ENCODE data around the gene MAPRE3.

The MAPRE3 gene

DNA sequence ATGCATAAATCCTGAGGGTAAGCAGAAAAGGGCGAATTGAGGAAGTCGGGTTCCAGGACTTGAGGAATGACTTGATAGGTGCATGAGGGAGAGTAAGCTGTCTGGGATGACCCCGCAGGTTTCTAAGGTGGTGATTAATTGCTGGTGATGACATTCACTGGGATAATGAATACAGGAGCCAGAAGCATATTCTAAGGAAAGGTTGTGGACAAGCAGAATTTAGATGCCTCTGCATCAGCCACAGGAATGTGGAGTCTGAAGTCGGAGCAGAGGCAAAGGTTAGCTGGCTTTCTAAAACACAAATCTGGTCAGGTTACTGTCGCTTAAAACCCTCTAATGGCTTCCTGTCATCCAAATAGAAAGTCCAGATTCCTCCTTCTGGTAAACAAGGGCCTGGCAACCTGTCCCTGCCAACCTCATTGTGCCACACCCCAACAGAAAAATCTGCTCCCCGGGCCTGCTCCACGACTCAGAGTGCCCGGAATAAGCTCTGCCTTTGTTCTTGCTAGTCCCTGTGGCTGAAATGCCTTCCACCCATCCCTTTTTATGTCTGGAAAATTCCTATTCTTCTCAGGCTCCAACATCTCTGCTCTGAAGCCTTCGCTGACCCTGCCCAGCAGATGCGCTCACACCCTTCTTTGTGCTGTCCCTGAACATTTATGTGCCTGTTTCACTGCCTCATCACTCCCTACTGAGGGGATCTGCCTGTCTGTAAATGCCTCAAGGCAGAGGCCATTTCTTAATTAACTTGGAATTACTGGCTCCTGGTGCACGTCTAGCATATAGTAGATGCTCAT, 51.0 kb downstream of the MAPRE3 start:
- Histone ChIP-seq H3K36me3 (peaks cover 46% of the 10 kb centered on the region), H3K4me3 (no peak overlapping the region), H3K4me2 (no peak overlapping the region), H3K9ac (no peak overlapping the region), H3K27ac (no peak overlapping the region), H3K4me1 (no peaks in the 10 kb centered on the region), H3K27me3 (no peaks in the 10 kb centered on the region), H3K9me3 (no peaks in the 10 kb centered on the region), H4K20me1 (peaks cover 28% of the 10 kb centered on the region)
- TF ChIP-seq Cebpa-rat (IDR thresholded peaks at IDR 0.05), result no peak

GRCh38 chr2:27023740-27024139, 53.3 kb downstream of the MAPRE3 start:
- Histone ChIP-seq H3K9ac (no peak overlapping the region), H3K4me2 (no peak overlapping the region), H3K4me3 (no peak overlapping the region), H3K9me3 (no peaks in the 10 kb centered on the region), H3K36me3 (peaks cover 63% of the 10 kb centered on the region), H4K20me1 (peaks cover 34% of the 10 kb centered on the region), H3K4me1 (no peaks in the 10 kb centered on the region), H3K27me3 (no peaks in the 10 kb centered on the region), H3K27ac (no peak overlapping the region)
- no peak for TF ChIP-seq Cebpa-rat (IDR thresholded peaks at IDR 0.05)

- H3K4me2 ChIP-seq, result no peak overlapping the region
- H3K4me3 ChIP-seq, result no peak overlapping the region
- no peaks in the 10 kb centered on the region for H3K27me3 ChIP-seq
- no peak overlapping the region for H3K9ac ChIP-seq
- no peak for TF ChIP-seq Cebpa-rat (IDR thresholded peaks at IDR 0.05)
- H3K27ac ChIP-seq, result no peak overlapping the region
- H3K4me1 ChIP-seq, result no peaks in the 10 kb centered on the region
- H3K36me3 ChIP-seq, result peaks cover 63% of the 10 kb centered on the region
- peaks cover 35% of the 10 kb centered on the region for H4K20me1 ChIP-seq
- no peaks in the 10 kb centered on the region for H3K9me3 ChIP-seq
Observed at GRCh38 chr2:27024188-27024587, 53.8 kb downstream of the MAPRE3 start.

DNA sequence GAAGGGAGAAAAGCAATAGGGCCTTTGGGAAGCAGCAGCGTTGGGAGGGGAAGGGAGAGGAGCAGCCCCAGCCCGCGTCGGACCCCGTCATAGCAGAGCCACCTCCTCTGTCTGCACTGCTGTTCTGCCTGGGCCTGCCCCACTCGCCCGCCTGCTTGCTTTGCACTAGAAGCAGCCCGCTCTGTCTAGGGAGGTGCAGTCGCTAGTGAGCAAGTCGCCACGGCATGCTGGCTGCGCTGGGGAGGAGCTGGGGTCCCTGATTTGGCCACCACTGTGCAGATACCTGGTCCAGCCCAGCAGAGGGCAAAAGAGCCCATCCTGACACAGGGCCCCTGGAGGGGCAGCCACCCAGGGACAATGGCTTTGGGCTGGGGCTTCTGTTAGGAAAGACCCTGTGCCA, 54.4 kb downstream of the MAPRE3 start:
- Histone ChIP-seq H3K4me1 (no peaks in the 10 kb centered on the region), H3K36me3 (peaks cover 63% of the 10 kb centered on the region), H3K9me3 (no peaks in the 10 kb centered on the region), H3K9ac (no peak overlapping the region), H3K27ac (no peak overlapping the region), H3K4me3 (no peak overlapping the region), H3K4me2 (no peak overlapping the region), H3K27me3 (no peaks in the 10 kb centered on the region), H4K20me1 (peaks cover 35% of the 10 kb centered on the region)
- TF ChIP-seq Cebpa-rat (IDR thresholded peaks at IDR 0.05), result no peak

- peaks cover 64% of the 10 kb centered on the region for H3K36me3 ChIP-seq
- H3K27ac ChIP-seq, result no peak overlapping the region
- no peak overlapping the region for H3K4me2 ChIP-seq
- H4K20me1 ChIP-seq, result peaks cover 33% of the 10 kb centered on the region
- no peak overlapping the region for H3K4me3 ChIP-seq
- H3K9me3 ChIP-seq, result no peaks in the 10 kb centered on the region
- no peak for TF ChIP-seq Cebpa-rat (IDR thresholded peaks at IDR 0.05)
- no peaks in the 10 kb centered on the region for H3K4me1 ChIP-seq
- no peak overlapping the region for H3K9ac ChIP-seq
- no peaks in the 10 kb centered on the region for H3K27me3 ChIP-seq
Observed at GRCh38 chr2:27025281-27025800, 54.9 kb downstream of the MAPRE3 start.

- Histone ChIP-seq H4K20me1 (peaks cover 29% of the 10 kb centered on the region; the same call in 1 of the 2 replicates), H3K4me3 (no peak overlapping the region), H3K27me3 (no peaks in the 10 kb centered on the region), H3K36me3 (peaks cover 72% of the 10 kb centered on the region), H3K4me1 (no peaks in the 10 kb centered on the region), H3K9me3 (no peaks in the 10 kb centered on the region), H3K9ac (no peak overlapping the region), H3K4me2 (no peak overlapping the region), H3K27ac (no peak overlapping the region)
- TF ChIP-seq Cebpa-rat (IDR thresholded peaks at IDR 0.05), result no peak
Observed at GRCh38 chr2:27025861-27026851, 55.7 kb downstream of the MAPRE3 start.

DNA sequence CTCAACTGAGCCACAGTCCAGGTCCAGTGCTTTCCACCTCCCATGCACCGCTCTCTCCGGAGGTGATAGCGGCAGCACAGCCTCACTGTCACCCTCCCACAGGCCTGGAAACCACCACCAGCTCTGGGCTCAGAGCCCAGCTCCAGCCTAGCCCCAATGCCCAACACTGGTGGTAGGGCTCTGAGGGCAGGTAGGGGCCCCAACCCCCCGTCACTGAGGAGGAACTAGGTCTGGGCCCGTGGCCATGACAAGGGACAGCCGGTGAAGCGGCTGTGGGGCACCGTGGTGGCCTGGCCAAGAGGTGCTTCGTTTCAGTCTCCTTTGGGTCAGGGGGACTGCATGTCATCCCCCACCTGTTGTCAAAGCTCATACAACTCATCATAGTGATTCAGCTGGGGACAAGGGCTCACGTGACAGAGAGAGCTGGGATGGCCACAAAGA, 56.8 kb downstream of the MAPRE3 start:
- no peak for TF ChIP-seq Cebpa-rat (IDR thresholded peaks at IDR 0.05)
- Histone ChIP-seq H3K9ac (no peak overlapping the region), H3K4me1 (peaks cover 8% of the 10 kb centered on the region), H4K20me1 (peaks cover 29% of the 10 kb centered on the region; the same call in 1 of the 2 replicates), H3K27me3 (no peaks in the 10 kb centered on the region), H3K4me2 (no peak overlapping the region), H3K9me3 (no peaks in the 10 kb centered on the region), H3K4me3 (no peak overlapping the region), H3K36me3 (peaks cover 66% of the 10 kb centered on the region), H3K27ac (no peak overlapping the region)

- Histone ChIP-seq H3K27ac (no peak overlapping the region), H3K9me3 (no peaks in the 10 kb centered on the region), H4K20me1 (peaks cover 21% of the 10 kb centered on the region; the same call in 1 of the 2 replicates), H3K36me3 (peaks cover 49% of the 10 kb centered on the region), H3K4me2 (no peak overlapping the region), H3K4me3 (no peak overlapping the region), H3K4me1 (peaks cover 16% of the 10 kb centered on the region), H3K27me3 (no peaks in the 10 kb centered on the region), H3K9ac (no peak overlapping the region)
- TF ChIP-seq Cebpa-rat (IDR thresholded peaks at IDR 0.05), result no peak
Observed at GRCh38 chr2:27029051-27029450, 58.6 kb downstream of the MAPRE3 start.

GRCh38 chr2:27032495-27033252, 62.2 kb downstream of the MAPRE3 start, which contains the start of gene TMEM214:
TMEM214 (plus strand) TSS chr2:27032965; CDS start chr2:27033016, 51 bp downstream.
- Histone ChIP-seq H3K4me2 (peak within 1 kb of the TSS; percentile 95), H4K20me1 (peaks cover 16% of the 10 kb centered on the region; the same call in 1 of the 2 replicates), H3K27ac (peak within 1 kb of the TSS; percentile 87), H3K4me3 (peak within 1 kb of the TSS; percentile 88), H3K27me3 (no peaks in the 10 kb centered on the region), H3K36me3 (peaks cover 49% of the 10 kb centered on the region), H3K9me3 (no peaks in the 10 kb centered on the region), H3K9ac (peak within 1 kb of the TSS; percentile 90), H3K4me1 (peaks cover 36% of the 10 kb centered on the region)
- no peak for TF ChIP-seq Cebpa-rat (IDR thresholded peaks at IDR 0.05)
